Tibial nerve (tissue), 4 donors: ENCODE data around the gene KLHL30. TPM values are rescaled to one million over a fixed set of nuclear protein-coding genes. Genes with fewer than 3 reads are reported as not detected.
A peak's percentile ranks its signal among the peaks of the same experiment; 100 is the strongest.

Experiments used
- DNase-seq, 2 donors: peaks; one replicate each; pipeline ENCODE4 v3.0.0-alpha.2; 2019; ENCODE audit warnings: low spot score in 2 of 2
- H3K27ac ChIP-seq, 4 donors: fragments of 200-600 bp; sonication (generic) in 3 of 4; one replicate each; pipeline ENCODE4 v1.5.1; 2017 to 2019; ENCODE audit warnings: mild to moderate bottlenecking in 1 of 4
- H3K27me3 ChIP-seq, 2 donors: fragments of 200-600 bp; sonication (generic) in 1 of 2; one replicate each; pipeline versions ENCODE4 v1.5.1 to v1.6.0; 2017 to 2019
- H3K36me3 ChIP-seq, 3 donors: fragments of 200-600 bp; sonication (generic); one replicate each; pipeline ENCODE4 v1.5.1; 2018 to 2019
- H3K4me1 ChIP-seq, 4 donors: fragments of 200-600 bp; sonication (generic) in 3 of 4; one replicate each; pipeline ENCODE4 v1.5.1; 2017 to 2019
- H3K4me3 ChIP-seq, 4 donors: fragments of 200-600 bp; sonication (generic) in 3 of 4; one replicate each; pipeline ENCODE4 v1.5.1; 2017 to 2019; ENCODE audit warnings: mild to moderate bottlenecking in 1 of 4, moderate library complexity in 1 of 4
- H3K9me3 ChIP-seq, 4 donors: fragments of 200-600 bp; sonication (generic) in 3 of 4; one replicate each; pipeline ENCODE4 v1.5.1; 2017 to 2019
- CTCF ChIP-seq, 5 experiments: fragments of 200-600 bp in 3 of 5; fragments of 450-650 bp in 2 of 5; sonication (generic) in 3 of 5; IDR thresholded peaks; one replicate each; pipeline ENCODE4 v1.5.1; 2016 to 2019; ENCODE audit warnings: antibody characterized with exemption in 5 of 5, mild to moderate bottlenecking in 3 of 5, moderate library complexity in 2 of 5
- EP300 ChIP-seq, 2 donors: sonication (generic); formaldehyde crosslinking; IDR thresholded peaks; one replicate each; pipeline ENCODE4 v1.6.1; 2017; ENCODE audit warnings: antibody characterized with exemption in 2 of 2, mild to moderate bottlenecking in 1 of 2
- POLR2A ChIP-seq, 2 donors: fragments of 450-650 bp; IDR thresholded peaks; one replicate each; pipeline ENCODE4 v1.6.1; 2017; ENCODE audit warnings: antibody characterized with exemption in 2 of 2, mild to moderate bottlenecking in 2 of 2, moderate library complexity in 2 of 2
- WGBS, 2 donors: methylation state at CpG; one replicate each; pipeline ENCODE4 v1.1.5; 2018; 5-methylcytosine and 5-hydroxymethylcytosine counted together
- total RNA-seq, 4 donors: library from RNA; depleted of rRNA; stranded (reverse); fragments of >200 nt; gene quantifications; one replicate each; pipeline ENCODE4 v1.1.0, GENCODE V29; 2016

Gene KLHL30
- total RNA-seq, 4 donors from 2014 or later = 0.63 to 2.1 (median 1.6) TPM

- WGBS, 2 donors = 83 to 88% methylated on average over 13 of the region's 18 CpGs
- no peaks in the 10 kb centered on the region for H3K9me3 ChIP-seq
- H3K27me3 ChIP-seq = no peaks in the 10 kb centered on the region
- peaks cover 0 to 15% (median 7%) of the 10 kb centered on the region in 4 donors for H3K4me1 ChIP-seq
- peak in 1 of 2 donors; percentile 5 for DNase-seq
- no peak overlapping the region for H3K27ac ChIP-seq
- no peak overlapping the region for H3K4me3 ChIP-seq
- TF ChIP-seq EP300 (IDR thresholded peaks at IDR 0.05) (no peak), CTCF (IDR thresholded peaks at IDR 0.05) (no peak), POLR2A (IDR thresholded peaks at IDR 0.05) (no peak)
- H3K36me3 ChIP-seq = no peaks in the 10 kb centered on the region
Measured at GRCh38 chr2:238103465-238104225, 34.8 kb upstream of the KLHL30 start.

GRCh38 chr2:238104226-238104690 lies 34.2 kb upstream of the KLHL30 start:
- Histone ChIP-seq H3K4me1 (peaks cover 0 to 13% (median 4%) of the 10 kb centered on the region in 4 donors), H3K4me3 (no peak overlapping the region), H3K9me3 (no peaks in the 10 kb centered on the region), H3K27ac (no peak overlapping the region), H3K27me3 (no peaks in the 10 kb centered on the region), H3K36me3 (no peaks in the 10 kb centered on the region)
- TF ChIP-seq CTCF (IDR thresholded peaks at IDR 0.05) (no peak), POLR2A (IDR thresholded peaks at IDR 0.05) (no peak), EP300 (IDR thresholded peaks at IDR 0.05) (no peak)
- DNase-seq = peak in 1 of 2 donors; percentile 1
- 90 to 91% methylated on average over 13 to 14 of the region's 14 CpGs for WGBS, 2 donors

- Histone ChIP-seq H3K36me3 (no peaks in the 10 kb centered on the region), H3K27ac (no peak overlapping the region), H3K4me1 (peaks cover 0 to 7% (median under 1%) of the 10 kb centered on the region in 4 donors), H3K4me3 (no peak overlapping the region), H3K9me3 (no peaks in the 10 kb centered on the region), H3K27me3 (no peaks in the 10 kb centered on the region)
- WGBS, 2 donors = 67 to 91% methylated on average over 4 to 17 of the region's 21 CpGs
- no peak for TF ChIP-seq CTCF (IDR thresholded peaks at IDR 0.05)
- no peak for TF ChIP-seq POLR2A (IDR thresholded peaks at IDR 0.05)
- no peak for TF ChIP-seq EP300 (IDR thresholded peaks at IDR 0.05)
- DNase-seq = peak in 1 of 2 donors; percentile 4
Measured at GRCh38 chr2:238104691-238105371, 33.6 kb upstream of the KLHL30 start.

- no peak overlapping the region for H3K4me3 ChIP-seq
- WGBS, 2 donors = 71 to 74% methylated on average over 16 to 28 of the region's 28 CpGs
Measured at GRCh38 chr2:238105506-238106338, 32.7 kb upstream of the KLHL30 start.

More at GRCh38 chr2:238105506-238106338, 32.7 kb upstream of the KLHL30 start:
- no peaks in the 10 kb centered on the region for H3K27me3 ChIP-seq
- H3K36me3 ChIP-seq = no peaks in the 10 kb centered on the region
- peaks cover 0 to 6% (median 0%) of the 10 kb centered on the region in 4 donors for H3K4me1 ChIP-seq
- H3K9me3 ChIP-seq = no peaks in the 10 kb centered on the region
- no peak overlapping the region for H3K27ac ChIP-seq
- no peak for TF ChIP-seq POLR2A (IDR thresholded peaks at IDR 0.05)
- no peak for TF ChIP-seq CTCF (IDR thresholded peaks at IDR 0.05)
- no peak for TF ChIP-seq EP300 (IDR thresholded peaks at IDR 0.05)
- DNase-seq = peak in 1 of 2 donors; percentile 3
